HUDEP-2 (cell line): ENCODE data around the gene CORO7.

ENCODE experiments used
- DNase-seq, 76 experiments: peaks; one replicate each; lab custom pipeline; 2025; ENCODE audit not compliant: unreplicated experiment in 76 of 76; lab: John Stamatoyannopoulos, UW

Gene CORO7

GRCh38 chr16:4416200-4417032, at the start of gene CORO7:
CORO7 (minus strand) TSS chr16:4416596; CDS start chr16:4416518, 78 bp downstream.
- DNase-seq, result peak in 75 of 76 experiments; percentile 21 to 97 (median 90)

- no peak for DNase-seq
Observed at GRCh38 chr16:4463522-4464163, 47.2 kb upstream of the CORO7 start.

GRCh38 chr16:4461250-4462085, 45.1 kb upstream of the CORO7 start:
- peak in 1 of 76 experiments; percentile 4 for DNase-seq

- no peak for DNase-seq
Observed at GRCh38 chr16:4460936-4461249, 44.5 kb upstream of the CORO7 start.

- no peak for DNase-seq
Observed at GRCh38 chr16:4455951-4456350, 39.6 kb upstream of the CORO7 start.

- DNase-seq, result no peak
Observed at GRCh38 chr16:4455081-4455480, 38.7 kb upstream of the CORO7 start.

GRCh38 chr16:4454623-4455022, 38.2 kb upstream of the CORO7 start:
- DNase-seq, result no peak

GRCh38 chr16:4452674-4453073, 36.3 kb upstream of the CORO7 start:
- DNase-seq, result no peak

GRCh38 chr16:4450931-4451519, 34.6 kb upstream of the CORO7 start:
- DNase-seq, result no peak

- no peak for DNase-seq
Observed at GRCh38 chr16:4450430-4450829, 34.0 kb upstream of the CORO7 start.

GRCh38 chr16:4443986-4444385, 27.6 kb upstream of the CORO7 start:
- DNase-seq, result no peak

GRCh38 chr16:4443271-4443670, 26.9 kb upstream of the CORO7 start:
- no peak for DNase-seq

- DNase-seq, result no peak
Observed at GRCh38 chr16:4442371-4442770, 26.0 kb upstream of the CORO7 start.

- DNase-seq, result no peak
Observed at GRCh38 chr16:4437366-4437765, 21.0 kb upstream of the CORO7 start.

GRCh38 chr16:4435337-4436067, 19.1 kb upstream of the CORO7 start:
- DNase-seq, result no peak

- DNase-seq, result peak in 74 of 76 experiments; percentile 6 to 95 (median 82)
Observed at GRCh38 chr16:4433914-4434787, 17.8 kb upstream of the CORO7 start.

GRCh38 chr16:4433228-4433627, 16.8 kb upstream of the CORO7 start:
- DNase-seq, result peak in 2 of 76 experiments; percentile 3 to 35

GRCh38 chr16:4431023-4431422, 14.6 kb upstream of the CORO7 start:
- DNase-seq, result no peak

- DNase-seq, result no peak
Observed at GRCh38 chr16:4428500-4428899, 12.1 kb upstream of the CORO7 start.
